IPS DF 4.7 (cell line): ENCODE measurements around the gene TDRKH.

Experiments
- DNase-seq: peaks from one replicate; pipeline ENCODE4 v3.0.0-alpha.2; 2013; ENCODE audit warnings: low spot score; ENCODE audit errors: extremely low read depth

Gene TDRKH

DNA sequence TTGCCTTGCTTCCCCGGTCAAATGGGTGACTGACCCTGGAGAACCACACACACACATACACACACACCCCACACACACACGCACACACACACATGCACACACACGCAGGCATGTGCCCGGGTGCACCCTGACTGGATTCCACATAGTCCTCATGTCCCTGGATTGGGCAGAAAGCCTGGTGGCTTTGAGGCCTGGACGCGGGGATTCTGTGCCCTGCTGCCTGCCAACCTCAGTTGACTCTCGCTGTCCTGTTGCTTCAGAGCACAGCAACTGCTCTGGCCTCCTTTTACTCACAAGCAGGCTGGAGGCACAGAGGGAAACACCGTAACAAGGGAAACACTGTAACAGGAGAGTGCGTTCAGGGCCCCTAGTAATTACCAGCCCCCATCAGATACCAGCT, 34.9 kb upstream of the TDRKH start:
- no peak for DNase-seq

DNA sequence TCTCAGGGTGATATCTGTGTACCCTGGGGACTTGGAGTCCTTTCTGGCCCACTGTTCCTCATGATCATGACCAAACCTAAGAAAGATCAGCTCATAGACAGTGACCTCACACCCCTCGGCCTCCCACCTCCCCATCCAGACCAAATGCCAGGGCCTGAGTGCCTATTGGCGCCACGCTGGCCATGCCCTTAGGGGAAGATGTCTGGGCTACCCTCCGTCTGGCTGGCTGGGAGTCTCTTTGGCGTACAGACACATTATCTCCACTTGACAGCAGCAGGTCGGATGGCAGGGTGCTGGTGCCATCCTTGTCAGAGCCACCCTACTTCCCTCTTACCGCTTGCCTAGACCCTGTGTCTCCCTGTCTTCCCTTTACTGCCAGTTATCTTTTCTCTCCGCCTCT, 32.9 kb upstream of the TDRKH start:
- no peak for DNase-seq

DNA sequence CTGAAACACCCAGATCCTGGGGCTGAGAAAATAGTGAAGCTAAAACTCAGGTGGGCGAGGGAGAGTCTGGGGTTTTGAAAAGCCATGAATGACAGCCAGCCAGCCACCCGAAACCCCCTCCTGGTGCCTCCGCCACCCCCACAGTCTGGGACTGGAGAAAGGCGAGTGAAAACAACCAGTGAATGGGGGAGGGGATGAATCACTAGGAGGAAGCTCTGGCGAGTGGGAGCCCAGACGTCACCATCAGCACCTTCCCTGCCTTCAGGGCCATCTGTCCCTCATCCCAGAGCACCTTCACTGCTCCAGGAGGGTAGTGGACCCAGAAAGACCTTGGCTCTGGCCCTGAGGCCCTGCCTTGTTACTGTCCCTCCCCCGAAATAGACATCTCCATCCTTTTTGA, 32.1 kb upstream of the TDRKH start:
- no peak for DNase-seq

DNA sequence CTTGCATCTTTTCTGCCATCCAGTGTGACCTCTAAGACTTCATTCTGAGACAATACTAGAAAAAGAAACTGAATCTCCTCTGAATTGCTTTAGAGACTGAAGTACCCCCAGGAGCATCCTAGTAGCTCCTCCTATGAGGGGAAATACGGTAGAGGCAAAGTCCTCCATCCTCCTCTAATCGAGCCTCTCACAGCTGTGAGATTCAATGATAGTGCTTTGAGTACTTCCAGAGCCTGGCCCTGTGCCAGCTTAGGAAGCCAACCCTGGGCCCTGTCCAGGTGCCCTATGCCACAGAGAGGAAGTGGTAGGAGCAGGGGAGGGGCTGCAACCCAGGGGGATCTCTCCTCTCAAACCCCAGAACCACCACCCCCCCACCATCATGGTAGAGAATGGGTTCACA, 30.6 kb upstream of the TDRKH start:
- DNase-seq = no peak

DNA sequence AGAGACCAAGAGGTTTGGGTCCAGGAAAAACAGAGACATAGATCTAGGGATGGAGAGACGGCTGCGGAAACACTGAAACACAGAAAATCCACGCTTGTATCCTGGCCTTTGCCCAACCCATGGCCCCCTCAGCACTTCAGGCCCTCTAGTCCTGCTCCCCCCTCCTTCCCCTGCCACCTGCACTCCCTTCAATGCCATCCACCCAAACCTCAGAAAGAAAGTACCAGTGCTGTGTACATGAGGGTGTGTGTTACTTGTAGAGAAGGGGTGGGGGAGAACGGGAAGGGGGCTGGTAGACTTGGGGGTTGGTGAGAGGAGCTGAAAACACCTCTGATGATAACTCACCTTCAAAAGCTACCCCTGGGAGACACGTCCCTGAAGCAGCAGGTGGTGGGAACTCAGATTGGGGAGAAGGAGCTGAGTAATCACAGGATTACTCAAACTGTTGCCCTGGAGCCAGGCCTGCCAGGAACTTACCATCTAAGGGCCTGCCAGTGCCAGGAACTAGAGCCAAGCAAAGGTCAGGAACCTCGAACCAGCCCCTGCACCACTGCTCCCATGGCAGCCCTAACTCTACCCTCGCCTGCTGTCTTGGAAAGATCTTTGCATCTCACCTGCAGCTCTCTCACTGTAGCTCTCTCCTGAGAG, 29.8 kb upstream of the TDRKH start:
- DNase-seq = no peak

DNA sequence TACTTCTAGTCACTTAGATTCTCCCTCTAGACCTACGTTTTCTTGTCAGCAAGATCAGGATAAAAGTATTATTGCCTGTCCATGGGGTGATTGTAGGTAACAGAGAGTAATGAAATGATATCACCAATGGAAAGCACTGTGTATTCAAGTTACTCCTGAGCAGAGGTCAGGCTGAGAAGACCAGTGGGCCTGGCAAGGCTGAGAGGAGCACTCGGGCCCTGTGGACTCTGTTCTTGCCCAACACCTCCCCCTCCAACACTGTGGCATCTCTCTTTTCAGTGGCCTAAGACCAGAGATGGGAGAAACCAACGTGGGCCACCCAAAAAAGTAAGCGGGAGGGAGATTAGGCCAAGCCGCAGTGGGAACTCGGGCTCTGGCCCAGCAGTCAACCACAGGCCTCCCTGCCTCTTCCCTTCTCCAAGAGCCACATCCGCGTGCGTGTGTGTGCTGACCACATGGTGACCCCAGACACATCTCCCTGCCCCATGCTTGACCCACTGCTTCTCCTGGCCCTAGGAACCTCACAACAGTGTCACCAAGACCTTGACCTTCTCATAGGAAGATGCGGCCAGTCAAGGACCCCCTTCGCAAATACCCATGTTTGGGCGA, 29.0 kb upstream of the TDRKH start:
- DNase-seq = no peak

DNA sequence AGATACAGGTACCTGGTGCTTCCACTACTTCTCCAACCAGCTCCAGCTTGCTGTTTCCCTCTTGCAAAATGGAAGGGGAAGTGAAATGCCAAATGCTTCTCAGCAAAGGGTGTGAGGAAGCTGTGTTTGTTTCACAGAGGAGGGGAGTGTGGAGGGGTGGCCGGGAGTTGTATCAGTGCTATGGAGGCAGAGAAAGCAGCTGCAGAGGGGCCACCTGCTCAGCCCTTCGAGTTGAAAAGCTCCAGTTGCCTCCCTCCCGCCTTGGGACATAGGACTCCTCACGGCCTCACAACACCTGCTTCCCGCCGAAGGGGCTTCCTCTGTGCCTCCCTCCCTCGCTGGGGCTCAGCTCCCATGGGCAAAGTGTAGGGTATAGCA, 27.0 kb upstream of the TDRKH start:
- DNase-seq = no peak

DNA sequence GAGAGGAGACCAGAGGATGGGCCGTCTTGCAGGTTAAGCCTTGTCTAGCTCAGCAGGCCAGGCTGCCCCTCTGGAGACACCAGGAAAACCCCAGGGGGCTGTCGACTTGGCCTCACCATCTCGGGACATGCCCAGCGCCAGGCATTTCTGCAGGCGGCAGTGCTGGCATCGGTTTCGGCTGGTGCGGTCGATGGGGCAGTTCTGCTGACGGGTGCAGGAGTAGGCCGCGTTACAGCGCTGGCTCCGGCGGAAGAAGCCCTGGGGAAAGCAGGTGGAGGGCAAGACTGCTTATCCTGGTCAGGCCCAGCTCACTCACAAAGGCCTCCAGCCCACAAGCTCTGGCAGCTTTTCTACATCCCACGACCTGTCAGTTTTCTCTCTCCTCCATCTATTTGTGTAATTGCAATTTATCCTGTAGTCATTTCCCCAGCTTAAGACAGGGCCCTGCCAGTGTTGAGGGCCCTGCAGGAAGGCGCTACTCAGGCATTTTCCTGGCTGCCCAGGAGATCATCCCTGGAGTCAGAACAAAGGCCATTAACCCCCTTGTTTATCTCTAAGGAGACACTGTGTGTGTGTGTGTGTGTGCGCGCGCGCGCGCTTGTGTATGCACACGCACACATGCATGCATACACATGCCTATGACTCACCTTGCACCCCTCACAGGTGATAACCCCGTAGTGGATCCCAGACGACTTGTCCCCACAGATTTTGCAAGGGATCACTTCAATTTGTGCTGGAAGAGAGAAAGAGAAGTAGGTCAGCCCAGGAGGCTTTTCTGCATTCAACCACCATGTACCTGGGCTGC, 26.4 kb upstream of the TDRKH start:
- no peak for DNase-seq

DNA sequence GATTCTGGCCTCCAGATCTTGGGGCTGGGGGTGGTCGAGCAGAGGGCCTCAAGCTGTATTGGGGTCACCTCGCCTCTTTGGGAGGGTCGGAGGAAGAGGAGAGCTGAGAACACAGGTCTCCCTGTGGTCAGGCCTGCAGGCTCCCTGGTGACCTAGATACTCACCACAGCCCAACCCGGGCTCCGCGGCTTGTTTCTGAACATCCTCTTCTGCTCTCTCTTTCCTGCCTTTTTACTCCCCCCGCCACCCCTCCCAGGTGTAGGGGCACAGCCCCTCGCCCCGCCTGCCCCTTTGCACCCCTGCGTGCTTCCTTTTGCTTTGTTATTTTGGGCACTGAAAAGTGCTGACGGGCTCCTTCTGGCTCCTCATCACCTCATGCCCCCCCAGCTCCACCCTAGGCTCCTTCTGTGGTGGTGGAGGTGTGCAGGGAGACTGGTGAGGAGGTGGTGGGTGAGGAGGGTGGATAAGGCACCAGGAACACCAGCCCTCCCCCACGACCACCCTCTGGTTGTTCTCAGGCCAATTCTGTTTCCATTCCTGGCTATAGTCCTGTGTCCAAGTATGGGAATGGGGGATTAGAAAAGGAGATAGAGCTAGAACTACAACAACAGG, 25.5 kb upstream of the TDRKH start:
- no peak for DNase-seq

DNA sequence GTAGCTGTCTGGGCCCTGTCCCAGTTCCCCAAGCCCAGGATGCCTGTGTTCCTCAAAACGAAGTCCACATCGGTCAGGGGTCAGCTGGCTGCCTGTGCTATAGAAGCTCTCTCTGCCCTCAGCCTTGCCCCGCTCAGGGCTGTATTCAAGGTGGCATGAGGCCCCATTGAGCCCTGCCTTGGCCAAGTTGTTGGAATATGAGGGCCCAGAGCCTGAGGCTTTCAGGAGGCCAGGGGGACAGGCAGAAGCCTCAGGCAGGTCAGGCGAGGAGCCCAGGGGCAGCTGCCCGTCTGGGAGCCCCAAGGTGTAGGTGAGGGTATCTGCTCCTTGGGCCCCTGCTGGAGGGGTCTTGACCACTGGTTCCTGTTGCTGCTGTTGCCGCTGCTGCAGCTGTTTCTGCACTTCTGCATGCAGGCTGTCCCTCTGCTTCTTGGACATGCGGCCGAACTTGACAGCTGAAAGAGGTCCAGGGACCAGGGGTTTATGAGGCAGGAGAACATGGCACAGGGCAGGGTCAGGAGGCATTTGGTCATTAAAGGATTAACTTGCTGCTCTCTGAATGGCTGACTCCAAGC, 24.8 kb upstream of the TDRKH start:
- DNase-seq = no peak

DNA sequence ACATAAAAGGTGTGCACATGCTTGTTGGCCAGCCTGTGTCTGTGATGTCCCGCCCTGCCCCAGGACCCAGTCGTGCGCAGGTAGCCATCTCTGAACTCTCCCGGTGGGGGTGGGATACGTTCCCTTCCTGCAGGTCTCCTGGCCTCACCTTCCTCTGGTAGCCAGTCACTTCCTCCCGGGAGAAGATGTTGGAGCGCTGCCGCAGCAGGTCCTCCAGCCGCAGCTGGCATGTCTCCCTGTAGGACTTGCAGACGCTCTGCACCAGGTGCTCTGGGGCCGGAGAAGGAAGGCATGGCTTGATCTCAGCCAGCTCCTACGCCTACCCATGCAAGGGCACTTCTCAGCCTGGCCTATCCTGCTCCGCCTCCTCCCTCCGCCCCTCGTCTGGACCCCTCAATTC, 24.1 kb upstream of the TDRKH start:
- no peak for DNase-seq

DNA sequence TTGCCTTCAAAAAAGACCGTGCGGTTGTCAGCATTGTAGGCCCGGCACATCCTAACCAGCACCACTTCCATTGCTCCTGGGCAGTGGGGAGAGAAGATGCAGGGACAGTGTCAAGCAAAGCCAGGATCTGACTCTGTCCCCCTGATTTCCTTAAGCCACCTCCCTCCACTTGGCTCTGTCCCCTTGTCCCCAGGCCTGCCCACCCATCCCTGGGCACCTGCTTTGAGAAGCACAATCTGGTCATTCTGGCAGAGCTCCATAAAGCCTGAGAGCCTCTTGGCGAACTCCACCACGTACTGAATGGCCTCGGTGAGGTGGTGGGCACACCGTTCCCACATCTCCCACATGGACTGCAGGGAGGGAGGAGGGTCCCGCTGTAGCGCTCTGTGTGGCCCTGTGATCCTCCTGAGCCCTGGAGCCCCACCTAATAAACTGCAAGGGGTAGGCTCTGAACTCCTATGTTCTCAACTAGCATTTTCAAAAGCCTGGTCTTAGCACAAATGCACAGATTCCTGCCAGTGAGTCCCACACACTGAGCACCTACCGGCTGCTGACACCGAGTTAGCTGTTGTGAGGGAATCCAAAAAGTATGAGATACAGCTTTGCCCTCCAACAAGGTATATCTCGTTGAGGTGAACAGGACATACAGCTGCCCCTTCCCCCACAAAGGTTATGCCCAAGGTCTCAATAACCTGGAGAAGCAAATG, 23.1 kb upstream of the TDRKH start:
- no peak for DNase-seq

DNA sequence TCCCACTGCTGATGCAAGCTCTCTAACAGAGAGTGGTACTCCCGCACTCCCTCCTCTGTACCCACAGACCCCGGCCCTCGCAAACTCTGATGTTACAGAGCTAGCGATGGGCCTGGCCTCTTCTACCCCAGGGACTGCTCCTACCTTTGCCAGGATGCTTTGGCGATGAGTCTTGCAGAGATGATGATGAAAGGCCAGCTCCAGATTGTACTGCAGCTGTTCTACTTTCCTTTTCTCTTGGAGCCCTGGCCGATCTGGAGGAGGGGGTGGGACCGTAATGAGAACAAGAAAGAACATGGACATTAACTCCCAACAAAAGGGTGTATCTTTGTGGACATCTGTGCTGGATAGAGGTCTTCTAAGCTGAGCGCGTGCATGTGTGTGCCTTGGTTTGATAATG, 20.9 kb upstream of the TDRKH start:
- DNase-seq = no peak

DNA sequence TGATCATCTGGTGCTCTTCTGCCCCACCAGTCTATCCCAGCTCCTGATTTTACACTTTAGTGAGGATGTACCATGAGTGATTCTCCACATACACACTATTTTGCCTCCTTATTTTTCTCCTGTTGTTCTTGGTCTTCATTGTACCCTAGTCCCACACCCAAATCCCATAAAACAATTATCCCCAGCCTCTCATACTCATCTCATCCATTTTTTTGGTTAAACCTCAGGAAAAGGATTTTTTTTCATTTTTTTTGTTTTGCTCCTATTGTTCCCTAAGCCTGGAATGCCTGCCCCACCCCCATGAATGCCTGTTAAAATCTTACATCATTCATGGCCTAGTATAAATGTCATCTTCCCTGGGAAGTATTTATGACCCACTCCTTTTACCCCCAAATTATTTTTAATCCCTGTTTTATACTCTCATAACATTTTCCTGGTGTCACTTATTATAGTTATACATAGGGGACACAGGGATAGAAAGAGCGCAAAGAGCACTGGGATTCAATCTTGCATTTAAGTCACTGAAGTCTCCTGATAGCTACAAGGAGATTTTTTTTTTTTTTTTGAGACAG, 19.8 kb upstream of the TDRKH start:
- DNase-seq = no peak

DNA sequence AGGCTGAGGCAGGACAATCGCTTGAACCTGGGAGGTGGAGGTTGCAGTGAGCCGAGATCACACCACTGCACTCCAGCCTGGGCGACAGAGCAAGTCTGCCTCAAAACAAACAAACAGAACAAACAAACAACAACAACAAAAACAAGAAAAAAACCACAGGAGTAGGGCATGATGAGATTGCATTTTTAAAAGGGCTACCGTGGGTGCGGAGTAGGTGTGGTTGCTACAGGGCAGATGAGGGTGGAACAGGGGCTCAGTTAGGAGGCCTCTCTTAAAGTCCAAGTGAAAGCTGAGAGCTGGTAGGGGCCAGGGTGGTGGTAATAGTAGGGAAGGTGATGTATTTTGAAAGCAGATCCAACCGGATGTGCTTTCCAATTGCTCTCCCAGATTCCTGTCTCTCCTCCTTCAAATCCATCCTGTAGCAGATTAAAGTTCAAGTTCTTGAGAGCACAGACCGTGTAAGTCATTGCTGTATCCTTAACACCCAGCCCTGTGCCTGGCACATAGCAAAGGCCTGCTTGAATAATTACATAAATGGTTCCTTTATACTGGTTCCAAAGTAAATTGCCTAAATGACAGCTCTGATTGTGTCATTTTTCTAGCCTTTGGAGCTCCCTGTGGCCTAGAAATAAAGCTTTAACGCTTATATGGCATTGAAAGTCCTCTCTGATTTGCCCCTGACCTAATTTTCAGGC, 19.1 kb upstream of the TDRKH start:
- no peak for DNase-seq

DNA sequence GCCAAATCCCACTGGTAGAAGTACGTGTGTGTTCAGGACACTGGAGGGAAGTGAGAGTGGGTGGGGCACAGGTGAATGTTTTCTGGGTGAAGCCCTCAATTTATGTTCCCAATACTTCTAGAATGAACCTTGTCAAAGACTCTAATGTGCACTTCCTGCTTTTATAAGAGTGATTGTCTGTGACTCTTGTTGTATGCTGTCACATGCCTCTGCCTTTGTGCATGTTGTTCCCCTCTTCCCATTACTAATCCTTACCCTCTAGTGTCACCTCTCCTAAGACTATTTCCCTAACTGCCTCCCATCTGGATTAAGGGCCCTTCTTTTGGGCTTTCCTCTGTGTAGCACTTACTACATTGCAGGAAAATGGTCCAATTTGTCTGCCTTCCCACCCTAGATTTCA, 17.5 kb upstream of the TDRKH start:
- DNase-seq = no peak

DNA sequence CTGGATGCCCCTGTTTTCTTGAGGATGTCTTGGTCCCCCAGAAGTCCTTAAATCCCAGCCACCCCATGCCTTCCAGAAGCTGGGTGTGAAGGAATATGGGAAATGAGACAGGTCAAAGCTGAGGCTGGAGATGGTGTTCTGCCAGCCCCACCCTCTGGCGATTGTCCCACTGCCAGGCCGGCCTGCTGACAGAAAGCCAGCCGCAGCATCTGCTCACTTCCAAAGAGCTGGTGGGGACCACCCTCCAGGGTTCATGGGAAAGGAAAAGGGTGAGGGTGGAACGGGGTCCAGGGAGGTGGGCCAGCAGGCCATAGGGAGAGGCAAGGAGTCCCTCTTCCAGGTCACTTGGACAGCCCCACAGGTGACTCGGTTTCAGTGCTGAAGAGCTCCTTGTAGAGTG, 16.8 kb upstream of the TDRKH start:
- no peak for DNase-seq

DNA sequence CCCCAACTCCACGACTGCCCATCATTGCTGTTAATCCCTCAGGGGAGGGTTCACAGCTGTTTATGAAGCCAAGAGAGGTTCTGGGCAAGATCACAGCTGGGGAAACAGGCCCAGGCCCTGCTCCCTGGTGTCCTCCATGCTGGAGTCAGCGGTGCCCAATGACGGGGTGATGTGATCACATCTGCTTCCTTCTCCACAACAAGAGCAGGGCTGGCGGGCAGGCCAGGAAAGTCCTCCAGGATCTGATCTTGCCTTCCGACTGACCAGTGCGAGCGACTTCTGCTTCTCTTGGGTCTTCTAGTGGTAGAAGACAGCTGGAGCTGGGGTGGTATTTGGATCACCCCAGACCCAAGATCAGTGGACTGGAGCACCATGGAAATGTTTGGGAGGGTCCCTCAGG, 15.9 kb upstream of the TDRKH start:
- DNase-seq = no peak

DNA sequence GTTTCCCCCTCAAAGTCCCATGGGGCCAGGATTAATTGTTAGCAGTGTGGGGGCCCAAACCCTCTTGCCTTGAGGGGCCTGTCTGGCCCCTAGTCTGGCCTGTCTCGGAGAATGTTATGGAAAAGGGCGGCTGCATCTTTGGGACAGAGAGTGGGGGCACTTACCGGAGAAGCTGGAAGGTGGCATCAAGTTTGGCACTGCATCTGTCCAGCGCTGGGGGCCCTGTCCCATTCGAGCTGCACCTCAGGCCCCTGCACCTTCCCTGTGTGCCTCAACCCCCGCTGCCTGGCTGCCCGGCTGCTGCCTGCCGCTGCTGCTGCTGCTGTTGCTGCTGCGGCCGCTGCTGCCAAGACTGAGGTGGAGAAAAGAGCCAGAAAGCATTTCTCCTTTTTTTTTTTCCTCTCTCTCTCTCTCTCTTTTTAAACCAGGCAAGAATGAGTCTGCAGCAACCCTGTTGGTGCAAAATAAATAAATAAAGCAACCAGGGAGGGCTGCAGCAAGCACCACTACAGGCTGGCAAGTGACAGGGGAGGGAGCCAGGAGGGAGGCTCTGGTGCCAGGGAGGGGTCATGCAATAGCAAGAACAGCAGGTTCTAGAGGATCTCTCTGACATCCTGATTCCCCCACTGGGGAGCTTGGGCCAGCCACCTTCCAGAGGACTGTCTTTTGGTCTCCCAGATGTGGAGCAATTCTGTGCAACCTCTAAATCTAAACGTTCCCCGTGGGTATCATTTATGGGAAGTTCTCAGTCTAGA, 14.9 kb upstream of the TDRKH start, which contains the start of gene LINGO4:
Gene LINGO4, minus strand, starts transcription at position 354 of the 755 bp plus-strand sequence. CDS start 2,715 bp downstream, outside the sequence.
- DNase-seq = no peak

DNA sequence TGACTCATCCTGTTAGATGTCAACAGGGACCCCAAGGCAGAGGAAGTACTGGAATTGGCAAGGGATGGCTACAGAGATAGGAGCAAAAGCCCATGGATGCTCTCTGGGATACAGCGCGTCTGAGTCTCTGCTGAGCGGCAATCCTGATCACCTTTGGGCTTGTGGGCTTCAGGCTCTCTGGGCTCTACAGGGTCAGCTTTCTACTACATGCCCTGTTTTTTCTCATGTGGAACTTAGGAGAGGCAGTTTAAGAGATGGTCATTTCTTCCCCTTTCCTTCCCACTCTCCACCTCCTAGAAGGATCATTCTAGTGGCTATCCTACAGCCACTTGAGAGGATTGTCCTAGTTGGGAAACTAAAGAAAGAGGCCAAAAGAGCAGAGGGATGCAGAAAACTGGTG, 13.6 kb upstream of the TDRKH start:
- no peak for DNase-seq
